Activated T-cell treated with anti-CD3 and anti-CD28 coated beads, Interleukin-2, amount 50 U/mL, for 24 hours (primary cell): ENCODE results near the gene ANKRD13B.
A peak's percentile ranks its signal among the peaks of the same experiment; 100 is the strongest.

Source experiments
- DNase-seq: peaks from one replicate; pipeline ENCODE4 v3.0.0-alpha.2; 2020
- H3K27ac Mint-ChIP-seq: 2 replicates; pipeline ENCODE4 v1.8.0; 2020; ENCODE audit warnings: mild to moderate bottlenecking, mixed read lengths
- H3K27me3 Mint-ChIP-seq: 2 replicates; pipeline ENCODE4 v1.8.0; 2020; ENCODE audit warnings: mixed read lengths
- H3K36me3 Mint-ChIP-seq: 2 replicates; pipeline ENCODE4 v1.8.0; 2020; ENCODE audit warnings: low read depth, mixed read lengths
- H3K4me1 Mint-ChIP-seq: 2 replicates; pipeline ENCODE4 v1.8.0; 2020; ENCODE audit warnings: low read depth, mixed read lengths
- H3K4me3 Mint-ChIP-seq: 2 replicates; pipeline ENCODE4 v1.8.0; 2020; ENCODE audit warnings: mild to moderate bottlenecking, moderate library complexity, mixed read lengths
- H3K9me3 Mint-ChIP-seq: 2 replicates; pipeline ENCODE4 v1.8.0; 2020; ENCODE audit warnings: mixed read lengths

Gene ANKRD13B

DNA sequence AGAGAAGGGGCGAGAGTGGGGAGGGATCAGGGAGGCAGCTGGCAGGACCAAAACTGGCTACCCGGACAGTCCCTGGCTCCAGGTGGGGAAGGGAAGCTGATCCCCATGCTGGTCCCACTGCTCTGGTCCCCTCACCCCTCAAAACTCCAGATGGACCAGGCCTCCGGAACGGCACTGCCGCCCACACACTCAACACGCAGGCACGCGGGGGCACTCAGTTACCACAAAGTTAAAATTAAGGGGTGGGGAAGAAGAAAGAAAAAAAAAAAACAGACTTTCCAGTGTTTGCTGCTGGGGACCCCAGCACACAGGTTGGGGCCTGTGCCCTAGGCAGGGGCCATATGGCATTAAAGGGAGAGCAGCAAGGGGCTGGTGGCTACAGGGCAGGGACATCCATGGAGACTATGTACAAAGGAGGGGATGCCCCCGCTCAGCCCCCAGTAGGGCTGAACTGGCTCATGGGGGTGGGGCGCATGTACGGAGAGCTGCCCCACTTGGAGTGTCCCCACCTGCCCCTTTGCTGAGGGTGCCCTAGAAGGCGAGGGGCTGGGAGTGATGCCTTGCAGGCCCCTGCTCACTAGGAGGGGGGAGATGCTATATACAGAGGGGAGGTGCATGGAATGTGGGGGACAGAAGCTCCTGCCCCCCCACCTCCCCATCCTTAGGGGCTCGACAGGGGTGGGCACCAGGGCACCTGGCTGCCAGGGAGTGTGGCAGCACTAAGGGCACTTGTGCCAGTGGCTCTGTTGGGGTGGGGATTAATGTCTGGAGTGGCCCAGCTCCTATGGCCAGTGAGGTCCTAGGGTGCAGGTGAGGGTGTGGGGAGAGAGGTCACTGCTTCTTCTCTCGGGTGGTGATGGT, 18.8 kb upstream of the ANKRD13B start:
- Mint-ChIP-seq H3K4me3 (no peak overlapping the region), H3K27ac (peak overlapping the region; percentile 55), H3K9me3 (no peaks in the 10 kb centered on the region), H3K4me1 (peaks cover 21% of the 10 kb centered on the region), H3K36me3 (peaks cover 66% of the 10 kb centered on the region), H3K27me3 (no peaks in the 10 kb centered on the region)
- DNase-seq = no peak

DNA sequence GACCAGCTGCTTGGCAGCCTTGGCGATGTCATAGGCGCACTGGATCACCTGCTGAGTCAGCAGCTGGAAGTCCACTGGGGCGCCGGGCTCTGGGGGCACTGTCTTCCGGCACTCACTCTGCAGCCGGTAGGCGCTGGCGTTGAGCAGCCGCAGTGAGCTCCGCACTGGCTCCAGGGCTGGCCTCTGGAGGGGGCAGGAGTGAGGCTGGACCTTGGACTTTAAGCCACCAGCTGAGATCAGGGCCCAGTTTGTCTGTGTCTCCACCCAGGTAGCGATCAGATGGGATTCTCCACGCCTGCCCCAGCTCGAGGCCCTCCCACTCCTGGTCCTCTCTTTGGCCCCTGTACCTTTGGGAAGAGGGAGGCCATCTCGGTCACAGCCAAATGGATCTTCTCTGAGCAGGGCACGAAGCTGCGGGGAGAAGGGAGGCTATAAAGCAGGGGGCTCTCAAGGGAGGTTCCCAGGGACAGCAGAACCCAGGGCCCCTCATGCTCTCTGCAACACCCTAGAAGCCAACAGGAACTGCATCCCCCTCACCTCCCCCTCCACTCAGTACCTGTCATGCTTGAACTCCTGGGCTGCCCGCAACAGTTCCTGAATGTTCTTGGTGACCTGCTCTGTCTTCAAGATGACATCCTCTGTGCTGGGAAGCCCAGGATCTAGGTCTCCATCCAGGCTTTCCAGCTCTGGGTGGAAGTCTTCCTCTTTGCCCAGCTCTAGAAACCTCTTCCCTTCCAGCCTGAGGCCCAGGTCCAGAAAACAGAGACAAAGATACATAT, 18.0 kb upstream of the ANKRD13B start:
- peak; percentile 20 for DNase-seq
- H3K9me3 Mint-ChIP-seq = no peaks in the 10 kb centered on the region
- peak overlapping the region; percentile 34 for H3K27ac Mint-ChIP-seq
- H3K36me3 Mint-ChIP-seq = peaks cover 74% of the 10 kb centered on the region
- no peak overlapping the region for H3K4me3 Mint-ChIP-seq
- no peaks in the 10 kb centered on the region for H3K27me3 Mint-ChIP-seq
- peaks cover 19% of the 10 kb centered on the region for H3K4me1 Mint-ChIP-seq

DNA sequence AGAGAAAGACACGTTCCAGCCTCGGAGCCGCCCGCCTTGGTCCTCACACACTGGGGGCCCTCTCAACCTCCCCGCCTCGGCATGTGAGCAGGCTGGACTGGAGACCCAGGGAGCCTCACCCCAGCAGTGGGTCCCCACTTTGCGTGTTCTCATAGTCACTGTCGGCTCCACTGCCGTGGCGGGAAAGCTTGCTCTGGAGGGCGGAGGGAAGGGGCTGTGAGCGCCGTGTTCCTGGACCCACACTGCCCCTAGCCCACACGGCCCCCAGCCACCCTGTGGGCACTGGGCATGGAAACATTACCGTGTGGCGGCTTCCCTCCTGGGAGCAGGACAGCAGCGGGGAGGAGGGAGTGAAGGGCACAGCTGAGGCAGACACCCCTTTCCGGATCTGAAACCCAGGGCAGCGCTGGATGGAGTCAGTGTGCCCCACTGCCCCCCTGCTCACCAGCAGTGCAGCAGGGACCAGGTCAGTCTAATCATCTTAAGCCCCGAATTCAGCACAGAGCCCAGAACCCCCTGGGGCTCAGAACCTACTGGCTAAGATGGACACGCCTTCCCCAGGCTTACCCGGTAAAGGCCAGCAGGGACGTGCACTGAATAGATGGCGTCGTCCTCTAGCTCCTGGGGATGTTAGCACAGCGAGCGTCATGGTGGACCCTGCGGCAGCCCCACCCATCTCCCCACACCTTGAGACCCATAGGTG, 17.3 kb upstream of the ANKRD13B start:
- H3K36me3 Mint-ChIP-seq = peaks cover 79% of the 10 kb centered on the region
- H3K4me3 Mint-ChIP-seq = no peak overlapping the region
- H3K27me3 Mint-ChIP-seq = no peaks in the 10 kb centered on the region
- DNase-seq = no peak
- H3K27ac Mint-ChIP-seq = peak overlapping the region; percentile 34
- peaks cover 24% of the 10 kb centered on the region for H3K4me1 Mint-ChIP-seq
- no peaks in the 10 kb centered on the region for H3K9me3 Mint-ChIP-seq

DNA sequence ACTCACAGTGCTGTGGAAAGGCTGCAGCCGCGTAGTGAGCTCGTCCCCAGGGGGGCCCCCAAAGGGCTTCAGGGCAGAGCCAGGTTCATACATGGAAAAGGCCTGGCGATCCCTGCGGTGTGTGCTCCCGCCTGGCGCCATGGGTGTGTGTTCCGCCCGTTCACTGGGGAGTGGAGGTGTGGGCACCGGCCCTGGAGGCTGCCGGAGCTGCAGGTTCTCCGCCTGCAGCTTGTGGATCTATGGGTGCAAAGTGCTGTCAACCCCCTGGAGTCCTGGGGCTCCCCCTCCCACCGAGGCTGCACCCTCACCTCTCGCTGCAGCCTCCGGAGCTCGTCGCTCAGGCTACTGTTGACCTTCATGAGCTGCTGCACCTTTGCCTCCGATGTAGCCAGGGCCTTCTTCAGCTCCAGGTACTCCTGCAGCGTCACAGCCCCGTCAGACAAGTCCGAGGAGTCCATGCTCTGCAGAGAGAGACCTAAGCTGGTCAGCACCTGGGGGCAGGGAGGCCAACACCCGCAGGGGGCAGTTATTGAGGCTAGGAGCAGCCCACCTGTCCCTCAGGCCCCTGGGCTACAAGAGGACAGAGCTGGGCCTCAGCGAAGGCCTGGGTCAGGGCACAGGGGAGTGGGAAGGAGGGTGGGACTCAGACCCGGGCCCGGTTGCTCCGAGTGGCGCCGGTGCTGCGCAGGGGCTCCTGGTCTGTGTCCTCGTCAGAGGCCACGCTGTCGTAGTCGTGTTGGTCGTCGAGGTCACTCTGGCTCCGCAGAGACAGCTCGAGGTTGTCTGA, 16.5 kb upstream of the ANKRD13B start:
- H3K36me3 Mint-ChIP-seq = peaks cover 84% of the 10 kb centered on the region
- no peaks in the 10 kb centered on the region for H3K9me3 Mint-ChIP-seq
- no peak overlapping the region for H3K4me3 Mint-ChIP-seq
- H3K27me3 Mint-ChIP-seq = no peaks in the 10 kb centered on the region
- H3K4me1 Mint-ChIP-seq = peaks cover 27% of the 10 kb centered on the region
- no peak for DNase-seq
- no peak overlapping the region for H3K27ac Mint-ChIP-seq

DNA sequence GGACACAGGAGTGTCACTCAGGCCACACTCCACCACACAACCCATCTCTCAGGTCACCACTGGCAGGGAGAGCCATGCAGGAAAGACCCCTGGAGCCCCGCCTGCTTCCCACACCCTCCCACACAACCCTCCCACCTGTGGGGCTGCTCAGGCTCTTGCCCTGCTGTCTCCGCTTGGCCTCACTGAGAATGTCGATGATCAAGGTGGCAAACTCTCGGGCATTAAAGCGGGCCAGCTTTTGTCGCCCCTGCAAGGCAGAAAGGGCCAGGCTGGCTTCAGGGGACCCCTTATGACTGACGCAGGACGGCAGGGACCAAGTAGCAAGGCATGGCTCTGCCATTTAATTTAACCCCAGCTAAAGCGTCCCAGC, 15.9 kb upstream of the ANKRD13B start:
- H3K9me3 Mint-ChIP-seq = no peaks in the 10 kb centered on the region
- H3K27ac Mint-ChIP-seq = no peak overlapping the region
- H3K36me3 Mint-ChIP-seq = peaks cover 90% of the 10 kb centered on the region
- no peak overlapping the region for H3K4me3 Mint-ChIP-seq
- peaks cover 27% of the 10 kb centered on the region for H3K4me1 Mint-ChIP-seq
- no peak for DNase-seq
- no peaks in the 10 kb centered on the region for H3K27me3 Mint-ChIP-seq

DNA sequence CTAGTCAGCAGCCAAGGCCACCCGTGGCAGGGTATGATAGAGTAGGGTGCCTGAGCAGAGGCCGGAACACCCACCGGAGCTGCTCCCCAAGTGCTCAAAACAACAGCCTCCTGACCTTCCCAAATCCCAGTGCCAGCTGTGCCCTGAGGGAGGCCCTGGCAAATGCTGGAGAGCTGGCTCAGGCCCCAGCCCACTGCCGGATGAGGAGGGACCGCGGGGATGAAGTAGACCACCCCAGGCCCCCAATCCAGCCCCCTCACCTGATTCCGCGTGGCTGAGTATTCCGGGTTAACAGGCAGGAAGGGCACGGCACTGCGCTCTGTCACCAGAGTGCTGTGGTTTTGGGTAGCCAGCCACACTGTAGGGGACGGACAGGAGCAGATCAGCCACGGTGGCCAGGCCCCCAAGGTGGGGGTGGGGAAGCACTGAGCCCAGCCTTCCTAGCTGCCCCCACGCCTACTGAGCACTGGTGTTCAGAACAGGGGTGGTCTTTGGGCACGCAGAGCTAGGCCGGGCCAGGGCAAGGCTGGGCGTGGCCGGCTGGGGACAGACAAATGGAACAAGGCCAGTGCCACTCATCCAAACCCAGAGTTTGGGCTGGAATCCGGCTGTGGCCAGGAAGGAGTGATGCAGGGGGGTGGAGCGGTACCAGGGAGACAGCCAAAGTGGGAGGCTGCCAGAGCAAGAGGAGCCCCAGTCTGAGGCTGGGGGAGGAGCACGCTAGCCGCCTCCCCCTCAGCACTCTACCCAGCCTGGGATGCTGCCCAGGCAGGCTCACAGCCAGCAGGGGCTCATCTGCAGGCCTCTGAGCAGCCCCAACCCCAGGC, 15.3 kb upstream of the ANKRD13B start:
- H3K27me3 Mint-ChIP-seq = no peaks in the 10 kb centered on the region
- no peaks in the 10 kb centered on the region for H3K9me3 Mint-ChIP-seq
- no peak overlapping the region for H3K4me3 Mint-ChIP-seq
- peaks cover 31% of the 10 kb centered on the region for H3K4me1 Mint-ChIP-seq
- no peak overlapping the region for H3K27ac Mint-ChIP-seq
- peaks cover 96% of the 10 kb centered on the region for H3K36me3 Mint-ChIP-seq
- DNase-seq = no peak

DNA sequence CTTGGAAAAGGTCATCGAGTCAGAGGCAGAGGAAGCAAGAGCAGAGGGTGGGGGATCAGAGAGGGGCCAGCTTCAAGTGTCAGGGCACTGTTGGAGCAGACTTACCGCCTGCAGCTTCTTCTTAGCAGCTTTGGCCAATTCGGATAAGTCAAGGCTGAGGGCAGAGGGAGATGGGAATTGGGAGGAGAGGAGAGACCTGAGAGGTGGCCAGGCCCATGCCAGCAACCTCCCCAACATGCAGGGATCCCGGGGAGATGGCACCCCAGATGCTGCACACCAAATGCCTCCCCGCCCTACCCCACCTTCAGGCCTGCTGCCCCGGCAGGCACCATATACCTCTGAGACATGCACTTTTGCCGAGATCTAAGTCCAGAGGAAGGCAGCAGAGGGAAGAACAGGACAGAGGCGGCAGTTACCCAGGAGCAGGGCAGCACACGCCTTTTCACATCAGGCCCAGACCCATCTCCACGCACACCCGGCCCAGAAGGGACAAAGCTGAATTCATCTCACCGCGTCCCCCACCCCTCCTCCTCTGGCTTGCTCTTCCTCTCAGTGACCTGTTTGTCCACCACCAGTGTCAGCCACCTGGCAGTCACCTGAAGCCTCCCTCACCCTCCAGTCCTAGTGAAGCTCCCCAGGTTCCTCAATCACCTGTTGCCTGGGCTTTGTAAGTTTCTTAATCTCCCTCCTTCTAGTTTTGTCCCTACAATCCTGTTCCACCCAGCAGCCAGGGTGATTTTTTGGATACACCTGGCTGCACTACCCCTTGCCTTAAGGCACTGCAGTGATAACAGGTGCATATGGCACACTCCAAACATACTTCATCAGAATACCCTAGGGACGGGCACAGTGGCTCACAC, 14.1 kb upstream of the ANKRD13B start:
- peaks cover 100% of the 10 kb centered on the region for H3K36me3 Mint-ChIP-seq

DNA sequence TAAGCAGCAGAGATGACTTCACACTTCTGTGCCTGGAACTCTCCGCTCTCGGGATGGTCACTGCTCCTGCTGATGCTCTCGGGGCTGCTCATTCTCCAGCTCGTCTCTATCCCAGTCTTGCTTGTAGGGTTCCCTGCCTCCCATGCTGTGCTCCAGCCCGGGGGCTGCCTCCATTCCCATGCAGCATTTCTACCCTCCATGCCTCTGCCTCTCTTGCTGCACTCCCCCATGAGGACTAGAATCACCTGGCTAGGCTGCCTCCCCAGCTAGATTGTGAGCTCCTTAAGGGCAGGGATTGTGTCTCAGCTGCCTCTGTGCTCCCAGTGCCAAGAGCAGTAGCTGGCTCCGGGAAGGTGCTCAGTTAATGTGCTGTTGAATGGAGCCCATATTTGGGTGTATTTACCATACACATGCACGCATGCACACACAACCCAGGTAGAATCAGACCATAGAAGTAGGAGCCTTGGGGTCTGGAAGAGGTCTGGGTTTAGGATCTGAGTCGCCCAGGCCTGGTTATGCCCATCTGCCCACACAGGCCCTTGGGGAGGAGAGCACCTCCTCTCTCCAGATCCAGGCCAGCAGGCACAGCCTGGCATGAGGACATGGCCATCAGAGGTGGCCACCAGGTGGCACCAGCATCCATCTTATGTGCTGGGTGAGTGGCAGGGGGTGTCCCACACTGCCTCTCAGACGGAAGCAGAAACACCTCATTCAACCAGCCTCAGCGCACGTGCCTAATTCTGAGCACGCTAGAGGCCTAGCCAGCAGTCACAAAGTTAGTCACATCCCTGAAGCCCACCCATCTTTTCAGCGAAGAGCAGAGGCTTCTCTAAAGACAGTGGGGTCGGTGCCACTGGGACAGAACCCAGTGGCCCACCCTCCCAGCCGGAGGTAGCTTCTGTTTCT, 12.8 kb upstream of the ANKRD13B start:
- Mint-ChIP-seq H3K4me3 (no peak overlapping the region), H3K27ac (peak overlapping the region; percentile 83), H3K27me3 (no peaks in the 10 kb centered on the region), H3K4me1 (peaks cover 34% of the 10 kb centered on the region), H3K36me3 (peaks cover 92% of the 10 kb centered on the region), H3K9me3 (no peaks in the 10 kb centered on the region)
- peak; percentile 92 for DNase-seq

More for the DNA sequence above, 14.1 kb upstream of the ANKRD13B start:
- Mint-ChIP-seq H3K4me3 (no peak overlapping the region), H3K9me3 (no peaks in the 10 kb centered on the region), H3K4me1 (peaks cover 25% of the 10 kb centered on the region), H3K27ac (peak overlapping the region; percentile 27), H3K27me3 (no peaks in the 10 kb centered on the region)
- no peak for DNase-seq

DNA sequence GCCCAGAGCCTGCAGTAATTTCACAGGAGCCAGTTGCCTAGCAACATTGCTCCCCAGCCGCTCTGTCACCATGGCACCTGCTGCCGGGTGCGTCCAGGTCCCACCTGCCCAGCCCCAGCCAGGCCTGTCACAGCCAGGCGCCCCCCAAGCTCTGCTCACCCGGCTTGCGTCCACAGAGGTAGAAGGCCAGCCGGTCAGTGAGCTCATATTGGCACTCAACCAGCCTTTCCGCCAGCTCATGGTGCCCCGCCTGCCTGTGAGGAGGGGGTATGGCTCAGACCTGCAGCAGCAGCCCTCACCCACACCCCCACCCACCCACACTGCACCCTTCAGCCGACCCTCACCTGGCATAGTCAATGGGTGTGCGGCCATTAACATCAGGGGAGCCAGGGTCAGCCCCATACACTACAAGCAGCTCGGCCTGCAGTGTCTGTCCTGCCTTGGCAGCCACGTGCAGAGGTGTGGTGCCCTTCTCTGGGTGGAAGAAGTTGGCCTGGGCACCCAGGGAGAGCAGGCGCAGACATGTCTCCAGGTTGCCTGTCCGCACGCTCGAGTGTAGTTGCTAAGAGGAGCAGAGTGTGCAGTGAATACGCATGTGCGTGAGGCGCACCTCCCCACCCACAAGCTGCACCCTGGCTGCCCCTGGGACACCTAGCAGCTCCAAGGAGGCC, 11.2 kb upstream of the ANKRD13B start:
- Mint-ChIP-seq H3K36me3 (peaks cover 81% of the 10 kb centered on the region), H3K4me3 (no peak overlapping the region), H3K9me3 (no peaks in the 10 kb centered on the region), H3K27me3 (no peaks in the 10 kb centered on the region), H3K27ac (peak overlapping the region; percentile 83), H3K4me1 (peaks cover 50% of the 10 kb centered on the region)
- DNase-seq = no peak

DNA sequence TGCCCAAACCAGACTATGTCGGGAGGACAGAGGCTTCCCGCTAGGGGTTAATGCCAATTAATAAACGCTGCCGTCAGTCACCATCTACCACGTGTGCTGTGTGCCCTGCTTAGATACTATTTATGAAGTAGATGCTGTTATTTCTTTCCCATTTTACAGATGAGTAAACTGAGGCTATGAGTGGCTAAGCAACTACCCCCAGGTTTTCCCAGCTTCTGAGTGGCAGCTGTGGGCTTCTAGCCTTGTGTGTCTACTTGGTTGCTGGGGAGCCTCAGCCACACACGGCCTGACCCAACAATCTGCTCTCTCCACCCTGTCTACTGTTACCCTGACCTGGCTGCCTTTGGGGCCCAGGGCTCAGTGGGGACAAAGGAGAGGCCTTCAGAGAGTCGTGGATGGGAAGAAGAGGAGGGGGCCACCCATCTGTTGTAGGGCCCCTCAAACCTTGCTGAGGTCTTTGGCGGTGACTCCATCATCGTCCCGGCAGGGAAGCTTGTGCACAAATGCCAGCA, 10.6 kb upstream of the ANKRD13B start:
- Mint-ChIP-seq H3K4me1 (peaks cover 56% of the 10 kb centered on the region), H3K36me3 (peaks cover 76% of the 10 kb centered on the region), H3K4me3 (no peak overlapping the region), H3K9me3 (no peaks in the 10 kb centered on the region), H3K27ac (peak overlapping the region; percentile 67), H3K27me3 (no peaks in the 10 kb centered on the region)
- no peak for DNase-seq

DNA sequence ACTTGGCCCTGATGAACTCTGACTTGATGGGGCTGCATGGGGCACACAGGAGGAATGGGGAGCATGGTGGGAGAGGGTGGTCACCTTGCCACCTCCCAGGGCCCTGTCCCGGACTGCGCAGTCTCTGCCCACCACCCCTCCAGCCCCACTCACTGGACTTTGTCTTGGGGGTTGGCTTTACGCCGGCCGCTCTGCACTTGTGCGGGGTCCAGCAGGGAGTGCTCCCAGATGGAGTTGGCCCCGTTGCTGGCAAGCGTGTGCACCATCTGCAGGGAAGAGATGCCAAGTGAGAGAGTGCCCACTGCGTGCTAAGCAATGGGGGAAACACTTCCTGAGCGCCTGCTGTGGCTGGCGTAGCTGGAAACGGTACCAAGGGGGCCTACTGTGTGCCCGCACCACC, 10.2 kb upstream of the ANKRD13B start:
- H3K4me1 Mint-ChIP-seq = peaks cover 60% of the 10 kb centered on the region
- peak overlapping the region; percentile 67 for H3K27ac Mint-ChIP-seq
- H3K36me3 Mint-ChIP-seq = peaks cover 76% of the 10 kb centered on the region
- no peak overlapping the region for H3K4me3 Mint-ChIP-seq
- no peaks in the 10 kb centered on the region for H3K27me3 Mint-ChIP-seq
- no peak for DNase-seq
- no peaks in the 10 kb centered on the region for H3K9me3 Mint-ChIP-seq
